GM12878 (cell line): Measurements from ENCODE around the gene ZCWPW2. TPM values are rescaled to one million over a fixed set of nuclear protein-coding genes. Genes with fewer than 3 reads are reported as not detected.

Source experiments
- BCL11A ChIP-seq: IDR thresholded peaks from 2 replicates; pipeline ENCODE4 v1.6.1; 2011; ENCODE audit warnings: low read depth, low read length
- EED ChIP-seq: sonication (generic); IDR thresholded peaks from 2 replicates; pipeline ENCODE4 v1.6.1; 2016; ENCODE audit warnings: antibody characterized with exemption, low read depth
- ESRRA ChIP-seq: IDR thresholded peaks from 2 replicates; pipeline ENCODE4 v1.6.1; 2012; ENCODE audit warnings: mild to moderate bottlenecking, low read length, improper control_type of control experiment
- IKZF2 ChIP-seq, 2 experiments: fragments of 450-650 bp; IDR thresholded peaks; 2 replicates each; pipeline ENCODE4 v1.6.1; 2017; ENCODE audit warnings: mild to moderate bottlenecking in 2 of 2, moderate library complexity in 2 of 2
- JUNB ChIP-seq: IDR thresholded peaks from 2 replicates; pipeline ENCODE4 v1.6.1; 2016; ENCODE audit warnings: antibody characterized with exemption, mild to moderate bottlenecking
- KAT2A ChIP-seq: conservative IDR thresholded peaks from 2 replicates; pipeline ENCODE4 v1.6.1; 2011; ENCODE audit warnings: low read depth, low read length; ENCODE audit not compliant: control insufficient read depth
- MEF2A ChIP-seq: IDR thresholded peaks from 2 replicates; pipeline ENCODE4 v1.6.1; 2011; ENCODE audit warnings: low read depth, mild to moderate bottlenecking, low read length, moderate library complexity; ENCODE audit not compliant: insufficient read depth
- MEF2B ChIP-seq: fragments of 450-650 bp; IDR thresholded peaks from 2 replicates; pipeline ENCODE4 v1.6.1; 2018; ENCODE audit warnings: mild to moderate bottlenecking, moderate library complexity; ENCODE audit not compliant: partially characterized antibody, poor library complexity, severe bottlenecking
- MYB ChIP-seq: fragments of 150-350 bp; IDR thresholded peaks from 2 replicates; pipeline ENCODE4 v1.6.1; 2014; ENCODE audit warnings: mild to moderate bottlenecking, low read depth, low read length, borderline replicate concordance
- PAX5 ChIP-seq: IDR thresholded peaks from 2 replicates; pipeline ENCODE4 v1.6.1; 2011; ENCODE audit warnings: low read depth, low read length, borderline replicate concordance
- POLR2AphosphoS5 ChIP-seq: IDR thresholded peaks from 2 replicates; pipeline ENCODE4 v1.6.1; 2011; ENCODE audit warnings: mild to moderate bottlenecking, low read length, inconsistent platforms
- RBBP5 ChIP-seq: fragments of 200-600 bp; sonication (generic); conservative IDR thresholded peaks from 2 replicates; pipeline ENCODE4 v1.6.1; 2016
- SRF ChIP-seq, 2 experiments: IDR thresholded peaks; 2 replicates each; pipeline ENCODE4 v1.6.1; 2011; ENCODE audit warnings: low read depth in 2 of 2, low read length in 2 of 2, mild to moderate bottlenecking in 1 of 2, moderate library complexity in 1 of 2
- SUZ12 ChIP-seq: fragments of 200-600 bp; sonication (generic); IDR thresholded peaks from one replicate; pipeline ENCODE4 v1.6.1; 2018; ENCODE audit warnings: antibody characterized with exemption, mild to moderate bottlenecking; ENCODE audit not compliant: unreplicated experiment
- YBX1 ChIP-seq: fragments of 450-650 bp; IDR thresholded peaks from 2 replicates; pipeline ENCODE4 v1.6.1; 2016; ENCODE audit warnings: antibody characterized with exemption
- ZNF24 ChIP-seq: fragments of 450-650 bp; IDR thresholded peaks from 2 replicates; pipeline ENCODE4 v1.6.1; 2017; ENCODE audit warnings: antibody characterized with exemption, mild to moderate bottlenecking
- ZNF384 ChIP-seq: IDR thresholded peaks from 2 replicates; pipeline ENCODE4 v1.6.1; 2012; ENCODE audit warnings: low read depth, mild to moderate bottlenecking, low read length, improper control_type of control experiment, borderline replicate concordance
- ZSCAN29 ChIP-seq: fragments of 450-650 bp; IDR thresholded peaks from 2 replicates; pipeline ENCODE4 v1.6.1; 2017; ENCODE audit warnings: mild to moderate bottlenecking, moderate library complexity
- polyA plus RNA-seq, 11 experiments: library from polyadenylated mRNA; depleted of rRNA in 4 of 11; unstranded in 6 of 11; stranded (reverse) in 5 of 11; fragments of >200 nt; fragmentation: Nextera tagmentation in 4 of 11; fragmentation: Illumina TruSeq in 1 of 11; extraction: Ambion mirVana in 4 of 11; extraction: Trizol in 1 of 11; gene quantifications; 1 replicate in 1 of 11; 2 replicates in 10 of 11; pipeline versions ENCODE4 v1.2.1 to v1.2.3, GENCODE V29; 2011 to 2016; ENCODE audit warnings: inconsistent platforms in 2 of 11, missing spikeins in 2 of 11, low read depth in 1 of 11
- total RNA-seq, 4 experiments: library from RNA; depleted of rRNA in 3 of 4; stranded (reverse); fragments of >200 nt in 3 of 4; fragmentation: Illumina TruSeq in 1 of 4; extraction: Trizol in 1 of 4; gene quantifications; 2 replicates each; pipeline versions ENCODE4 v1.2.1 to v1.2.3, GENCODE V29; 2013 to 2021
- TF ChIP-seq, protein P1 (sequence below): IDR thresholded peaks from 2 replicates; pipeline ENCODE4 v1.6.1; 2011; ENCODE audit warnings: mild to moderate bottlenecking, low read depth, low read length, moderate library complexity; ENCODE audit not compliant: insufficient replicate concordance
- TF ChIP-seq, protein P2 (sequence below): IDR thresholded peaks from 2 replicates; pipeline ENCODE4 v1.6.1; 2011; ENCODE audit warnings: borderline replicate concordance, low read depth, mild to moderate bottlenecking, moderate library complexity, mixed read lengths, low read length; ENCODE audit not compliant: insufficient read depth; ENCODE audit errors: extremely low read length
- TF ChIP-seq, protein P3 (sequence below): IDR thresholded peaks from 2 replicates; pipeline ENCODE4 v1.6.1; 2012; ENCODE audit warnings: low read depth, low read length, improper control_type of control experiment
- TF ChIP-seq, protein P4 (sequence below): IDR thresholded peaks from 2 replicates; pipeline ENCODE4 v1.6.1; 2012; ENCODE audit warnings: low read depth, low read length, improper control_type of control experiment
- TF ChIP-seq, protein P5 (sequence below): fragments of 450-650 bp; IDR thresholded peaks from 2 replicates; pipeline ENCODE4 v1.6.1; 2018; ENCODE audit warnings: borderline replicate concordance, mild to moderate bottlenecking; ENCODE audit not compliant: partially characterized antibody

Gene ZCWPW2
- total and polyA plus RNA-seq, 10 of the 15 experiments (the other 5 are each of a cell fraction or from before 2014, with no cell fraction given): 0.09 to 0.38 (median 0.22) TPM; not detected in 3

DNA sequence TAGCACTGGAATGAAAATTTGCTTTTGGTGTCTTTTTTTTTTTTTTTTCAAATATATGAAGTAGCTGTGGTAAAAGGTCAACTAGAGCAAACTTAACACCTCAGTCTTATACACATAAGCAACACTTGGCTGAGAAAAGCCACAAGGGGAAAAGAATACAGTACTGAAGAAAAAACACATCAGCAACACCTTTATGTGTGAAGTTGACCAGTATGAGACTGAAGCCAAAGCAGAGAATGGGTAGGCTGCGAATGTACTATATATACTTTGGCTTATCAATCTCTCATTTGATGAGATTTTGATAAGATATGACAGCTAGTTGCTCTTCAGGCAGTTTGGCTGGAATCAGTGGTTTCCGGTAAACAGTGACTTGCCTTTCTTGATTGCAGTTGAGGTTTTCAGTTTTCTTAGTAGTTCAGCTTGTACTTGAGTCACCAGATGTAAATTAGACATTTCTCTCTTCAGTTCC is 22.0 kb upstream of the ZCWPW2 start (continued):
- TF ChIP-seq, protein P1, sequence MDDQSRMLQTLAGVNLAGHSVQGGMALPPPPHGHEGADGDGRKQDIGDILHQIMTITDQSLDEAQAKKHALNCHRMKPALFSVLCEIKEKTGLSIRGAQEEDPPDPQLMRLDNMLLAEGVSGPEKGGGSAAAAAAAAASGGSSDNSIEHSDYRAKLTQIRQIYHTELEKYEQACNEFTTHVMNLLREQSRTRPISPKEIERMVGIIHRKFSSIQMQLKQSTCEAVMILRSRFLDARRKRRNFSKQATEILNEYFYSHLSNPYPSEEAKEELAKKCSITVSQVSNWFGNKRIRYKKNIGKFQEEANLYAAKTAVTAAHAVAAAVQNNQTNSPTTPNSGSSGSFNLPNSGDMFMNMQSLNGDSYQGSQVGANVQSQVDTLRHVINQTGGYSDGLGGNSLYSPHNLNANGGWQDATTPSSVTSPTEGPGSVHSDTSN: peak; percentile 11
- TF ChIP-seq BCL11A (no peak), YBX1 (no peak), ESRRA (no peak), SUZ12 (no peak), PAX5 (no peak), JUNB (no peak), RBBP5 (no peak), EED (no peak), MEF2A (no peak), IKZF2 (IDR thresholded peaks at IDR 0.05) (peak; percentile 86 to 89; a peak in 2 of 4 replicates), MYB (no peak), KAT2A (no peak), ZNF24 (0 out of 2 replicates have a peak, but pooled peaks have one; percentile 31), MEF2B (peak; percentile 75), POLR2AphosphoS5 (no peak), SRF (IDR thresholded peaks at IDR 0.05; ENCODE audit: low read depth in 2 of 2, low read length in 2 of 2) (no peak), ZSCAN29 (no peak), ZNF384 (peak; percentile 95)
- TF ChIP-seq, protein P2, sequence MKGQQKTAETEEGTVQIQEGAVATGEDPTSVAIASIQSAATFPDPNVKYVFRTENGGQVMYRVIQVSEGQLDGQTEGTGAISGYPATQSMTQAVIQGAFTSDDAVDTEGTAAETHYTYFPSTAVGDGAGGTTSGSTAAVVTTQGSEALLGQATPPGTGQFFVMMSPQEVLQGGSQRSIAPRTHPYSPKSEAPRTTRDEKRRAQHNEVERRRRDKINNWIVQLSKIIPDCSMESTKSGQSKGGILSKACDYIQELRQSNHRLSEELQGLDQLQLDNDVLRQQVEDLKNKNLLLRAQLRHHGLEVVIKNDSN: no peak
- TF ChIP-seq, protein P3, sequence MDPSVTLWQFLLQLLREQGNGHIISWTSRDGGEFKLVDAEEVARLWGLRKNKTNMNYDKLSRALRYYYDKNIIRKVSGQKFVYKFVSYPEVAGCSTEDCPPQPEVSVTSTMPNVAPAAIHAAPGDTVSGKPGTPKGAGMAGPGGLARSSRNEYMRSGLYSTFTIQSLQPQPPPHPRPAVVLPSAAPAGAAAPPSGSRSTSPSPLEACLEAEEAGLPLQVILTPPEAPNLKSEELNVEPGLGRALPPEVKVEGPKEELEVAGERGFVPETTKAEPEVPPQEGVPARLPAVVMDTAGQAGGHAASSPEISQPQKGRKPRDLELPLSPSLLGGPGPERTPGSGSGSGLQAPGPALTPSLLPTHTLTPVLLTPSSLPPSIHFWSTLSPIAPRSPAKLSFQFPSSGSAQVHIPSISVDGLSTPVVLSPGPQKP: no peak
- TF ChIP-seq, protein P4, sequence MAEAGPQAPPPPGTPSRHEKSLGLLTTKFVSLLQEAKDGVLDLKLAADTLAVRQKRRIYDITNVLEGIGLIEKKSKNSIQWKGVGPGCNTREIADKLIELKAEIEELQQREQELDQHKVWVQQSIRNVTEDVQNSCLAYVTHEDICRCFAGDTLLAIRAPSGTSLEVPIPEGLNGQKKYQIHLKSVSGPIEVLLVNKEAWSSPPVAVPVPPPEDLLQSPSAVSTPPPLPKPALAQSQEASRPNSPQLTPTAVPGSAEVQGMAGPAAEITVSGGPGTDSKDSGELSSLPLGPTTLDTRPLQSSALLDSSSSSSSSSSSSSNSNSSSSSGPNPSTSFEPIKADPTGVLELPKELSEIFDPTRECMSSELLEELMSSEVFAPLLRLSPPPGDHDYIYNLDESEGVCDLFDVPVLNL: no peak
- TF ChIP-seq, protein P5, sequence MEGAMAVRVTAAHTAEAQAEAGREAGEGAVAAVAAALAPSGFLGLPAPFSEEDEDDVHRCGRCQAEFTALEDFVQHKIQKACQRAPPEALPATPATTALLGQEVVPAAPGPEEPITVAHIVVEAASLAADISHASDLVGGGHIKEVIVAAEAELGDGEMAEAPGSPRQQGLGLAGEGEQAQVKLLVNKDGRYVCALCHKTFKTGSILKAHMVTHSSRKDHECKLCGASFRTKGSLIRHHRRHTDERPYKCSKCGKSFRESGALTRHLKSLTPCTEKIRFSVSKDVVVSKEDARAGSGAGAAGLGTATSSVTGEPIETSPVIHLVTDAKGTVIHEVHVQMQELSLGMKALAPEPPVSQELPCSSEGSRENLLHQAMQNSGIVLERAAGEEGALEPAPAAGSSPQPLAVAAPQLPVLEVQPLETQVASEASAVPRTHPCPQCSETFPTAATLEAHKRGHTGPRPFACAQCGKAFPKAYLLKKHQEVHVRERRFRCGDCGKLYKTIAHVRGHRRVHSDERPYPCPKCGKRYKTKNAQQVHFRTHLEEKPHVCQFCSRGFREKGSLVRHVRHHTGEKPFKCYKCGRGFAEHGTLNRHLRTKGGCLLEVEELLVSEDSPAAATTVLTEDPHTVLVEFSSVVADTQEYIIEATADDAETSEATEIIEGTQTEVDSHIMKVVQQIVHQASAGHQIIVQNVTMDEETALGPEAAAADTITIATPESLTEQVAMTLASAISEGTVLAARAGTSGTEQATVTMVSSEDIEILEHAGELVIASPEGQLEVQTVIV: no peak
